Ascending aorta (tissue), 2 donors: ENCODE results near the gene SH3BP5. TPM values are rescaled to one million over a fixed set of nuclear protein-coding genes. Genes with fewer than 3 reads are reported as not detected.
A peak's percentile ranks its signal among the peaks of the same experiment; 100 is the strongest.

Source experiments
- DNase-seq, 2 donors: peaks; one replicate each; pipeline ENCODE4 v3.0.0-alpha.2; 2019; ENCODE audit warnings: low spot score in 2 of 2
- H3K27ac ChIP-seq, 2 donors: fragments of 200-600 bp; sonication (generic); one replicate each; pipeline ENCODE4 v1.5.1; 2016 to 2017; ENCODE audit warnings: mild to moderate bottlenecking in 1 of 2
- H3K27me3 ChIP-seq: fragments of 200-600 bp; sonication (generic); one replicate; pipeline ENCODE4 v1.5.1; 2017
- H3K36me3 ChIP-seq, 2 donors: fragments of 200-600 bp; sonication (generic); one replicate each; pipeline ENCODE4 v1.5.1; 2016
- H3K4me1 ChIP-seq, 2 donors: fragments of 200-600 bp; sonication (generic); one replicate each; pipeline ENCODE4 v1.5.1; 2016 to 2017; ENCODE audit warnings: mild to moderate bottlenecking in 1 of 2
- H3K4me3 ChIP-seq, 2 donors: fragments of 200-600 bp; sonication (generic); one replicate each; pipeline ENCODE4 v1.5.1; 2016 to 2017; ENCODE audit warnings: mild to moderate bottlenecking in 1 of 2
- H3K9me3 ChIP-seq, 2 donors: fragments of 200-600 bp; sonication (generic); one replicate each; pipeline ENCODE4 v1.5.1; 2016
- intact Hi-C: fragments of 100-400 bp; cut with DNase I; formaldehyde crosslinking; loops from one replicate; pipeline ENCODE4 v1.15.1; 2023
- total RNA-seq: library from RNA; depleted of rRNA; stranded (reverse); fragments of >200 nt; gene quantifications from one replicate; pipeline ENCODE4 v1.1.0, GENCODE V29; 2016
- TF ChIP-seq, protein P1 (sequence below), 3 experiments: fragments of 200-600 bp in 2 of 3; fragments of 450-650 bp in 1 of 3; sonication (generic) in 2 of 3; IDR thresholded peaks; one replicate each; pipeline ENCODE4 v1.5.1; 2016 to 2019; ENCODE audit warnings: antibody characterized with exemption in 3 of 3, mild to moderate bottlenecking in 1 of 3, moderate library complexity in 1 of 3

SH3BP5 gene
- total RNA-seq, 1 donor from 2014 or later, result 65.9 TPM

DNA sequence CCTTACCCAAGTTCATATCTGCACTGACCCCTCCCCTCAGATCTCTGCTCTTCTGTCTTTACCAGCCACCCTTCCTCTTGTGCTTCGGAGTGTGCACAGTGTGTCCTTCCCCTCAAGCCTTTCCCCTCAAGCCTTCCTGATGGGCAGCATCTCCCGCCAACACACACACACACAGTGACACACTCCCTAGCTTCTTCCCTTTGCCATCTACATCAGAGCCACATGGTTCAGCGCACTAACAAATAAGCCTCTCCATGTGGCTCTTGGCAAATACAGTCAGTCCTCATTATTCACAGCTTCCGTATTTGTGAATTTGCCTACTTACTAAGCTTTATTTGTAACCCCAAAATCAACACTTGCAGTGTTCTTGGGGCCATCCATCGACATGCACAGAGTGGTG lies 37.5 kb downstream of the SH3BP5 start:
- H3K4me3 ChIP-seq, result no peak overlapping the region
- TF ChIP-seq, protein P1, sequence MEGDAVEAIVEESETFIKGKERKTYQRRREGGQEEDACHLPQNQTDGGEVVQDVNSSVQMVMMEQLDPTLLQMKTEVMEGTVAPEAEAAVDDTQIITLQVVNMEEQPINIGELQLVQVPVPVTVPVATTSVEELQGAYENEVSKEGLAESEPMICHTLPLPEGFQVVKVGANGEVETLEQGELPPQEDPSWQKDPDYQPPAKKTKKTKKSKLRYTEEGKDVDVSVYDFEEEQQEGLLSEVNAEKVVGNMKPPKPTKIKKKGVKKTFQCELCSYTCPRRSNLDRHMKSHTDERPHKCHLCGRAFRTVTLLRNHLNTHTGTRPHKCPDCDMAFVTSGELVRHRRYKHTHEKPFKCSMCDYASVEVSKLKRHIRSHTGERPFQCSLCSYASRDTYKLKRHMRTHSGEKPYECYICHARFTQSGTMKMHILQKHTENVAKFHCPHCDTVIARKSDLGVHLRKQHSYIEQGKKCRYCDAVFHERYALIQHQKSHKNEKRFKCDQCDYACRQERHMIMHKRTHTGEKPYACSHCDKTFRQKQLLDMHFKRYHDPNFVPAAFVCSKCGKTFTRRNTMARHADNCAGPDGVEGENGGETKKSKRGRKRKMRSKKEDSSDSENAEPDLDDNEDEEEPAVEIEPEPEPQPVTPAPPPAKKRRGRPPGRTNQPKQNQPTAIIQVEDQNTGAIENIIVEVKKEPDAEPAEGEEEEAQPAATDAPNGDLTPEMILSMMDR (IDR thresholded peaks at IDR 0.05), result no peak
- peak overlapping the region; percentile 80 to 92 for H3K27ac ChIP-seq
- peaks cover 22 to 53% of the 10 kb centered on the region in 2 donors for H3K4me1 ChIP-seq
- DNase-seq, result no peak
- intact Hi-C loops, result loop anchor here (2.0 kb wide), 1 partner anchor 24 kb away; no protein-coding TSS in a partner anchor
- no peaks in the 10 kb centered on the region for H3K9me3 ChIP-seq
- no peaks in the 10 kb centered on the region for H3K27me3 ChIP-seq
- H3K36me3 ChIP-seq, result no peaks in the 10 kb centered on the region

GRCh38 chr3:15292765-15293522 lies 39.4 kb downstream of the SH3BP5 start:
- peak overlapping the region; percentile 9 to 28 for H3K4me3 ChIP-seq
- TF ChIP-seq, protein P1 (IDR thresholded peaks at IDR 0.05), result no peak
- H3K27ac ChIP-seq, result peak overlapping the region; percentile 80 to 92
- DNase-seq, result peak; percentile 66 to 93
- H3K4me1 ChIP-seq, result peaks cover 26 to 49% of the 10 kb centered on the region in 2 donors
- no peaks in the 10 kb centered on the region for H3K27me3 ChIP-seq
- H3K9me3 ChIP-seq, result no peaks in the 10 kb centered on the region
- H3K36me3 ChIP-seq, result no peaks in the 10 kb centered on the region
- intact Hi-C loops, result loop anchor here (2.0 kb wide), 1 partner anchor 38 kb away; no protein-coding TSS in a partner anchor

DNA sequence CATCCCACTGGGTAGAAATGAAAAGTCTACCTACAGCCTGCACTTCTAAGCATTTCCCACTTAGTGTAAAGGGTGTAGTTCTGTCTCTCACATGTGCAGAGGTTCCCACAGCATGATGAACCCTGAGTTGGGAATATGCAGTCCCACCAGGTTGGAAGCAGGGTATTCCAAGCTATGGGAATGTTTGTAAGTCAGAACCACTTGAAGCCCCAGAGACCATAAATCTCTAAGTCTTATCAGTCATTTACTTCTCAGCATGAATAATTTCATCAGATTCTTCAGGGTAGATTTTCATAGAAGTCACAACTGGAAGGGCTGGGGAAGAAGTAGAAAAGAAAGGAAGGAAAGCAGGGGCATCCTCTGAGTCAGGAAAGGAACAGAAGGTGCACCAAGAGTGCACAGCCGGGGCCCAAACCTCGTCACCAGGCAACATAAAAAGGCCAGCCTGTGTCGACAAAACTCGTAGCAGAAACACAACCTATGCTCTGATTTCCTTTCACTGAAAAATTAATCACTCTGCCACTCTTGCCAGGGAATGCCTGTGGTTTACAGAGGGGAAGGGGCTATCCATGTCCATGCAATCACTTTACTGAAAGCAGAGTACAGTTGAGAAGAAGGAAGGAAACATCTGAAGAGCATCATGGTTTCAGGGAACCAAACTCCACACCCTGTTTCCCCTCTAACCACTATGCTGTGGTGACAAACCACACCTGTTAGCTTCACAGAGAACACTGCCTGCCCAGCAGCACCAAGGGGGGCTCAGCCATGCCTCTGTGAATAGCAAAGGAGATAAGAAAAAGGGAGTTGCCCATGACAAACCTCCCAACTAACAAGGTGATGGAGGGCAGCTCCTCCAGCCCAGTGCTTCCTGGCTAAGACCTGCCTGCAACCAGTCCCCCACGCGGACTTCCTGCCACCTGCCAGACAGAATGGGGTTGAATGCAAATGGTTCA lies 40.5 kb downstream of the SH3BP5 start:
- TF ChIP-seq, protein P1 (IDR thresholded peaks at IDR 0.05), result no peak
- Histone ChIP-seq H3K36me3 (no peaks in the 10 kb centered on the region), H3K9me3 (no peaks in the 10 kb centered on the region), H3K4me1 (peaks cover 31 to 50% of the 10 kb centered on the region in 2 donors), H3K27me3 (no peaks in the 10 kb centered on the region), H3K4me3 (no peak overlapping the region), H3K27ac (peak overlapping the region; percentile 80 to 92)
- DNase-seq, result no peak
- intact Hi-C loops, result loop anchor here (2.0 kb wide), 1 partner anchor 39 kb away; no protein-coding TSS in a partner anchor

- TF ChIP-seq, protein P1 (IDR thresholded peaks at IDR 0.05), result no peak
- Histone ChIP-seq H3K36me3 (no peaks in the 10 kb centered on the region), H3K27ac (peak overlapping the region; percentile 80 to 92), H3K4me1 (peaks cover 32 to 56% of the 10 kb centered on the region in 2 donors), H3K27me3 (no peaks in the 10 kb centered on the region), H3K9me3 (no peaks in the 10 kb centered on the region), H3K4me3 (no peak overlapping the region)
- intact Hi-C loops, result no loop called here
- no peak for DNase-seq
These were observed 41.6 kb downstream of the SH3BP5 start for GRCh38 chr3:15290736-15291135.

DNA sequence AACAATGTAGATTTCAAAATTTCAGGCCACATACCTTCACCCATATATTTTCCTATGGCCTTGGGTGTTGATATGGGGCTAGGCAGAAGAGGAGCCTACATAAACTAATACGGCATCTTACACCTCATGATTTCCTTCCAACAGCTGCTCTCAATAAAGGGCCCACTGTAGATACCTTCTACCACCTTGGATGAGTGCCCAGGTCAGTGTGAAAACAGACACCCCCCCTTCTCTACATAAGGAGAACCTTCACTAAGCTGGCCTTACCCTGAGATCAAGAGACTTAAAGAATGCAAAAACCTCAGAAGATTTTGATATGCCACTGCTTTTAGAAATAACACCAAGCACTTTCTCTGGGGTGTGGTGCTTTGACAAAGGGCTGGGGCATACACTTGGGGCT lies 42.7 kb downstream of the SH3BP5 start:
- Histone ChIP-seq H3K27me3 (no peaks in the 10 kb centered on the region), H3K4me1 (peaks cover 32 to 54% of the 10 kb centered on the region in 2 donors), H3K4me3 (no peak overlapping the region), H3K36me3 (no peaks in the 10 kb centered on the region), H3K9me3 (no peaks in the 10 kb centered on the region), H3K27ac (no peak overlapping the region)
- intact Hi-C loops, result no loop called here
- no peak for DNase-seq
- TF ChIP-seq, protein P1 (IDR thresholded peaks at IDR 0.05), result no peak
